ENCODE measurements around the gene TEF. TPM values are rescaled to one million over a fixed set of nuclear protein-coding genes. Genes with fewer than 3 reads are reported as not detected.
A peak's percentile ranks its signal among the peaks of the same experiment; 100 is the strongest.

Gene TEF
- total and polyA plus RNA-seq, 7 donors, result 2.0 to 23.9 (median 11.7) TPM

DNA sequence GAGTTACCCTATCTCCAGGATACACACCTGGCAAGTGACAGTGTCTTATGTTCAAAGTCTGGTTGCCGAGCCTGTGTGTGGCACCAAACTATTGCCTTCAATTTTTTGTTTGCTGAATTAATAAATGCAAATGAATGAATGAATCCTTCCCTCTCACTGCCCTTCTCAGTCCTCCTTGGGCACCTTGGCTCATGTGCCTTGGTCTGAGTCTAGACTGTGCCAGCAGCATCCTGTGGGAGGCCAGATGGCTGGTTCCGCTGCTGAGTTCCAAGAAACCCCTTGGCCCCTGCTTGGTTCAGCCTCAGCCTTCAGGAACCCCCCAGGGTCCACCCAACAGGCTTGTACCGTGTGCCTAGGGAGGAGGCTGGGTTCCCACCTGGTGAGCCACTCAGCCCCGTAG lies 33.8 kb downstream of the TEF start:
- Histone ChIP-seq H3K4me1 (peaks cover 60% of the 10 kb centered on the region), H3K36me3 (ENCODE audit: insufficient read depth in 1 of 2, low read depth in 1 of 2) (no peaks in the 10 kb centered on the region), H3K9me3 (no peaks in the 10 kb centered on the region), H3K4me3 (peak overlapping the region; percentile 80), H3K27me3 (ENCODE audit: insufficient read depth in 3 of 3, low read length in 2 of 3) (no peaks in the 10 kb centered on the region), H3K27ac (peak overlapping the region; percentile 97)
- WGBS, 3 donors, result 49 to 75% (median 51%) methylated on average over 4 of the region's 4 CpGs
- intact Hi-C loops (cut with DNase I), result no loop called here
- DNase-seq (no peak), ATAC-seq (no peak)
- TF ChIP-seq, protein P1, sequence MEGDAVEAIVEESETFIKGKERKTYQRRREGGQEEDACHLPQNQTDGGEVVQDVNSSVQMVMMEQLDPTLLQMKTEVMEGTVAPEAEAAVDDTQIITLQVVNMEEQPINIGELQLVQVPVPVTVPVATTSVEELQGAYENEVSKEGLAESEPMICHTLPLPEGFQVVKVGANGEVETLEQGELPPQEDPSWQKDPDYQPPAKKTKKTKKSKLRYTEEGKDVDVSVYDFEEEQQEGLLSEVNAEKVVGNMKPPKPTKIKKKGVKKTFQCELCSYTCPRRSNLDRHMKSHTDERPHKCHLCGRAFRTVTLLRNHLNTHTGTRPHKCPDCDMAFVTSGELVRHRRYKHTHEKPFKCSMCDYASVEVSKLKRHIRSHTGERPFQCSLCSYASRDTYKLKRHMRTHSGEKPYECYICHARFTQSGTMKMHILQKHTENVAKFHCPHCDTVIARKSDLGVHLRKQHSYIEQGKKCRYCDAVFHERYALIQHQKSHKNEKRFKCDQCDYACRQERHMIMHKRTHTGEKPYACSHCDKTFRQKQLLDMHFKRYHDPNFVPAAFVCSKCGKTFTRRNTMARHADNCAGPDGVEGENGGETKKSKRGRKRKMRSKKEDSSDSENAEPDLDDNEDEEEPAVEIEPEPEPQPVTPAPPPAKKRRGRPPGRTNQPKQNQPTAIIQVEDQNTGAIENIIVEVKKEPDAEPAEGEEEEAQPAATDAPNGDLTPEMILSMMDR (IDR thresholded peaks at IDR 0.05), result no peak

DNA sequence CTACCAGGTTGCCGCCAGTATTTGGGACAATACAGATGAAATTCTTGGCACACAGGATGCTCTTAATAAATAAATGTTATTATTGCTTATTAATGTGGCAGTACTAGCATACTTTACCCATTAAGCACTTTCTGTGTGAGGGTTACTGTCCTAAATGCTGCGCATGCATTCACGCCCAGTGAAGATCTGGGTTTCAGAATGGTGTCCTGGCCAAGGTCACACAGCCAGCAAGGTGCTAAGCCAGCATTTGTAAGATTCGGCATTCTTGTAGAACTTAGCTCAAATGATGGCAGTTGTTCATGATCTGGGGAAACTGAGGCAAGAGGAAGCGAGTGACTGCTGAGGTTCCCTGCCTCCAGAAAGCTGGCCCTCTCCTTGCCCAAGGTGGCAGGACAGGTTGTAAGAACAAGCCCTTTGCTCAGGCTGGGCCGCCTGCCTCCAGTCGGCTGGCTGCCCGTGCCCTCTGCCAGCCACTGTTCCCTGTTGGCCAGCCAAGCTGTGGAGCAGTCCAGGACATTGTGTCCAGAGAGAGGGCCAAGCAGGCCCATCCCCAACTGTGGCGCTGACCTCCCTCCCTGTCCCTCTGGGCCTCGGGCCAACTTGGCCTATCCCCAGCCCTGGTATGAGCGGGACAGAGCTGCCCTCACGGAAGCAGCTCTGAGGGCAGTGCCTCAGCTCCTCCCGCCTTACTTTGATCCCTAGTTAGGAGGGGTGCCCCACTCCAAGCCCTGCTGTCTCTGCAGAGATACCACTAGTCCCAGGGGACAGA lies 36.1 kb downstream of the TEF start:
- intact Hi-C loops (cut with DNase I), result no loop called here
- DNase-seq (peak; percentile 94 to 99), ATAC-seq (peak; percentile 77 to 83 (median 79))
- TF ChIP-seq, protein P1 (IDR thresholded peaks at IDR 0.05), result no peak
- Histone ChIP-seq H3K36me3 (ENCODE audit: insufficient read depth in 1 of 2, low read depth in 1 of 2) (peaks cover 0 to 3% of the 10 kb centered on the region in 2 donors), H3K9me3 (no peaks in the 10 kb centered on the region), H3K27me3 (ENCODE audit: insufficient read depth in 3 of 3, low read length in 2 of 3) (no peaks in the 10 kb centered on the region), H3K27ac (peak overlapping the region; percentile 97), H3K4me3 (no peak overlapping the region), H3K4me1 (peaks cover 41% of the 10 kb centered on the region)
- WGBS, 3 donors, result 20 to 27% (median 23%) methylated on average over 13 of the region's 13 CpGs

DNA sequence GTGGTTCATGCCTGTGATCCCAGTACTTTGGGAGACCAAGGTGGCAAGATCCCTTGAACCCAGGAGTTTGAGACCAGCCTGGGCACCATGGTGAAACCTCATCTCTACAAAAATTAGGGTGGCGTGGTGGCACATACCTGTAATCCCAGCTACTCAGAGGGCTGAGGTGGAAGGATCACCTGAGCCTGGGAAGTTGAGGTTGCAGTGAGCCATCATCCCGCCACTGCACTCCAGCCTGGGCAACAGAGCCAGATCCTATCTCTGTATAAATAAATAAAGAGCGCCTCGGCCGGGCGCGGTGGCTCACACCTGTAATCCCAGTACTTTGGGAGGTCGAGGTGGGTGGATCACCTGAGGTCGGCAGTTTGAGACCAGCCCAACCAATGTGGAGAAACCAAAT lies 37.0 kb downstream of the TEF start:
- Histone ChIP-seq H3K9me3 (no peaks in the 10 kb centered on the region), H3K36me3 (ENCODE audit: insufficient read depth in 1 of 2, low read depth in 1 of 2) (peaks cover 0 to 12% of the 10 kb centered on the region in 2 donors), H3K27me3 (ENCODE audit: insufficient read depth in 3 of 3, low read length in 2 of 3) (no peaks in the 10 kb centered on the region), H3K27ac (peak overlapping the region; percentile 97), H3K4me1 (peaks cover 37% of the 10 kb centered on the region), H3K4me3 (no peak overlapping the region)
- no peak for ATAC-seq
- intact Hi-C loops (cut with DNase I), result no loop called here
- DNase-seq, result no peak
- TF ChIP-seq, protein P1 (IDR thresholded peaks at IDR 0.05), result no peak
- 67 to 87% (median 69%) methylated on average over 9 of the region's 9 CpGs for WGBS, 3 donors

DNA sequence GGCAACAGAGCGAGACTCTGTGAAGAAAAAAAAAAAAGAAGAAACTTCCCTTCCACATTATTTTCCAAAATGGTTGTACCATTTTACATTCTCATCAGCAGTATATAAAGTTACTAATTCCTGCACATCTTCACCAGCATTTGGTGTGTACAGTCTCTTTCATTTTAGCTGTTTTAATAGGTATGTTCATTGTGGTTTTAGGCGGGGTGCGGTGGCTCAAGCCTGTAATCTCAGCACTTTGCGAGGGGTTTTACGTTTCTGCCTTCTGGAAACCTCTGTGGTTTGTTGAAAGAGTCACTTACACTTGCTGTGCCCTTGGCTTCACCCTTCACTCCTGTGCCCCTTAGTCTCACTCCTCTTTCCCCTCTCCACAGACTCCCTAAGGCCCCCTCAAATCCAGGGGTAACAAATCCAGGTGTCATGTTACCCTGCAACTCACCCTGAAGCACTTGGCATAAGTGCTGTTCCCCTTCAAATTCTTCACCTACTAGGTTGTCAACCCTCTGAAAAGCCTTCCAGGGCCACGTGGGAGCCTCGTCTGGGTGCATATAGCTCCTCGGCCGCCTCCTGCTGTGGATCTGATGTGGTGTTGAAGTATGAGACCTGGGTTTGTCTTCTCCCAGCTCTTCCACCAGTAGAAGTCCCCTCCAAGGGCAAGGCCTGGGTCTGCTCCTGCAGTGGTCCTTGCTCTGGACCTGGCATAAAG lies 44.1 kb downstream of the TEF start:
- no peak for DNase-seq
- Histone ChIP-seq H3K27ac (peak overlapping the region; percentile 53), H3K27me3 (ENCODE audit: insufficient read depth in 3 of 3, low read length in 2 of 3) (no peaks in the 10 kb centered on the region), H3K4me1 (peaks cover 34% of the 10 kb centered on the region), H3K36me3 (ENCODE audit: insufficient read depth in 1 of 2, low read depth in 1 of 2) (peaks cover 0 to 33% of the 10 kb centered on the region in 2 donors), H3K4me3 (no peak overlapping the region), H3K9me3 (no peaks in the 10 kb centered on the region)
- ATAC-seq, result no peak
- 38 to 59% (median 38%) methylated on average over 9 of the region's 9 CpGs for WGBS, 3 donors
- TF ChIP-seq, protein P1 (IDR thresholded peaks at IDR 0.05), result no peak
- intact Hi-C loops (cut with DNase I), result no loop called here
